22Rv1 (cell line): ENCODE results near the gene AGAP5.
"Not testable (repeated sequence)": the region's sequence is repeated elsewhere in the genome, so short reads cannot be mapped to it uniquely, and the experiment has no call there.

Source experiments
- CTCF ChIP-seq: fragments of 450-650 bp; IDR thresholded peaks from 2 replicates; pipeline ENCODE4 v1.5.1; 2017; ENCODE audit warnings: mild to moderate bottlenecking
- ZFX ChIP-seq: fragments of 450-650 bp; IDR thresholded peaks from 2 replicates; pipeline ENCODE4 v1.6.1; 2017; ENCODE audit warnings: antibody characterized with exemption, borderline replicate concordance

DNA sequence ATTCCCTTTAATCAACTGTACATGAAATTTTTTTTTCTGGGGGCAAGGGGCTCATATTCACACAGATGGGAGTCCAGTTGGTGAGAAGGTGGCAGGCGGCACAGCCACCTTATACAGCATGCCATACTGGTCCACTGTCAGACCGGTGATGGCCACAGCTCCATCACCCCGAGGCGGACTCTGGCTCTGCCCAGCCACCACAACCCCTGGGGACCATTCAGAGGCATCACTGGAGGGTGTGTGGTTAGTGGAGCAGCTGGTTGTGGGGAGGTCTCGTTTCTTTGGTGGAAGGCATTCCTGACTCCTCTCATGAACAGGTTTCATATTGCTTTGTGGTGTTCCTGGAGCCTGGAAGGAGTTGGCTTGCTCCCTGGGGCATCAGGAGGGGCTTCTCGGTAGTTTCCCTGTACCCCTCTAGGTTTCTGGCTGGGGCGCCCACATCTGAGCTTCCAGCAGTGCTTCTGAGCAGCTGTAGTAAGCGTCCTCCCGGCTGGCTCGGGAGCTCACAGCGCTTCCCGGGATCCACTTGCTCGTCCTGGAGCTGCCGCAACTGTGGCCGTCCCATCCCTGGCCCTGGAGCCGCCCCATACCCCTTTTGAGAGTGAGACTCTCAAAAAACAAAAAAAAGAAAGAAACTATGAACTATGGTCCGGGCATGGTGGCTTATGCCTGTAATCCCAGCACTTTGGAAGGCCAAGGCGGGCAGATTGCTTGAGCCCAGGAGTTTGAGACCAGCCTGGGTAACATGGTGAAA is 42.8 kb upstream of the AGAP5 start:
- not testable (repeated sequence) for TF ChIP-seq CTCF, ZFX
